Psoas muscle (tissue), 8 donors: ENCODE measurements around the gene AKAP4. TPM values are rescaled to one million over a fixed set of nuclear protein-coding genes. Genes with fewer than 3 reads are reported as not detected.

Experiments
- ATAC-seq, 4 donors: fragments of 200-7000 bp; cut with Tn5 transposase; one replicate each; pipeline ENCODE4 v1.9.1; 2020; ENCODE audit warnings: moderate library complexity in 3 of 4, mild to moderate bottlenecking in 2 of 4
- DNase-seq, 2 donors: peaks; one replicate each; pipeline ENCODE4 v3.0.0-alpha.2; 2020
- H3K27ac ChIP-seq: fragments of 200-600 bp; one replicate; pipeline ENCODE4 v1.8.0; 2022
- H3K27me3 ChIP-seq, 3 donors: fragments of 200-600 bp in 1 of 3; one replicate each; pipeline versions ENCODE4 v1.6.1 to v1.8.0; 2013 to 2022; ENCODE audit warnings: low read length in 2 of 3, mild to moderate bottlenecking in 2 of 3, moderate library complexity in 1 of 3; ENCODE audit not compliant: insufficient read depth in 3 of 3
- H3K36me3 ChIP-seq, 2 donors: fragments of 200-600 bp in 1 of 2; one replicate each; pipeline versions ENCODE4 v1.6.1 to v1.8.0; 2013 to 2022; ENCODE audit warnings: low read depth in 1 of 2, mild to moderate bottlenecking in 1 of 2, moderate library complexity in 1 of 2; ENCODE audit not compliant: insufficient read depth in 1 of 2
- H3K4me1 ChIP-seq: fragments of 200-600 bp; one replicate; pipeline ENCODE4 v1.8.0; 2022
- H3K4me3 ChIP-seq: fragments of 200-600 bp; one replicate; pipeline ENCODE4 v1.8.0; 2022; ENCODE audit warnings: mild to moderate bottlenecking
- H3K9me3 ChIP-seq: fragments of 200-600 bp; one replicate; pipeline ENCODE4 v1.8.0; 2022
- CTCF ChIP-seq: fragments of 200-600 bp; IDR thresholded peaks from one replicate; pipeline ENCODE4 v1.8.0; 2022; ENCODE audit warnings: antibody characterized with exemption
- WGBS, 3 donors: extraction: QIAGEN DNeasy Blood & Tissue Kit; methylation state at CpG; one replicate each; pipeline versions ENCODE4 v1.1.6 to v1.1.7; 2013; 5-methylcytosine and 5-hydroxymethylcytosine counted together
- intact Hi-C, 2 donors: fragments of 100-400 bp; cut with DNase I; formaldehyde crosslinking; loops; one replicate each; pipeline versions ENCODE4 v1.11.0 to v1.14.2; 2022
- polyA plus RNA-seq, 3 donors: library from polyadenylated mRNA; stranded (reverse); fragments of 200-250 nt; gene quantifications; one replicate each; pipeline ENCODE4 v1.2.3, GENCODE V29; 2013
- total RNA-seq, 4 donors: library from RNA; stranded (reverse); fragmentation: NEBNext Ultra II Directional in 2 of 4; extraction: Animal tissue kit (Norgen Biotek cat#: 25700) in 2 of 4; gene quantifications; one replicate each; pipeline versions ENCODE4 v1.2.1 to v1.2.4, GENCODE V29; 2021 to 2023
- donor health status: healthy with polysubstance abuse.
- donor health status: DM: no; HTN: no; CAD: no; lungs with moderate emphysema.
- donor health status: Bipolar disorder and iron deficiency.
- donor health status: healthy.
- donor health status: DM: yes; HTN: yes; CAD: no.
- donor health status: DM: no; HTN: no; CAD: no.
- donor health status: DM: no; HTN: no; CAD: no.
- donor health status: DM: yes; HTN: yes; CAD: no.

The AKAP4 gene
- total and polyA plus RNA-seq, 7 donors = not detected

GRCh38 chrX:50152456-50152855 is 48.4 kb downstream of the AKAP4 start:
- WGBS, 3 donors = 48 to 72% (median 72%) methylated on average over 2 of the region's 2 CpGs
- ATAC-seq (no peak), DNase-seq (no peak)
- TF ChIP-seq CTCF = no peak
- Histone ChIP-seq H3K9me3 (no peaks in the 10 kb centered on the region), H3K36me3 (no peaks in the 10 kb centered on the region), H3K4me1 (no peaks in the 10 kb centered on the region), H3K27ac (no peak overlapping the region), H3K27me3 (peaks cover 0 to 3% (median 0%) of the 10 kb centered on the region in 3 donors), H3K4me3 (no peak overlapping the region)
- intact Hi-C loops = no loop called here

- Histone ChIP-seq H3K27me3 (peaks cover 0 to 7% (median 0%) of the 10 kb centered on the region in 3 donors), H3K27ac (no peak overlapping the region), H3K4me3 (no peak overlapping the region), H3K36me3 (no peaks in the 10 kb centered on the region), H3K9me3 (no peaks in the 10 kb centered on the region), H3K4me1 (no peaks in the 10 kb centered on the region)
- no peak for TF ChIP-seq CTCF
- no peak for ATAC-seq
- 75 to 92% (median 78%) methylated on average over 7 of the region's 7 CpGs for WGBS, 3 donors
- no peak for DNase-seq
- intact Hi-C loops = no loop called here
Observed at GRCh38 chrX:50147972-50148371, 52.8 kb downstream of the AKAP4 start.

Other genes starting within 250 kb of the AKAP4 start
- 1 to 10 TPM in 1 of 4 donors, under 1 TPM in 3; 0.25 to 1.1 (median 0.37) TPM for gene CCNB3, start 3.8 kb upstream of the AKAP4 start, total RNA-seq
- gene CCNB3, start 3.8 kb upstream of the AKAP4 start, polyA plus RNA-seq = 1 to 10 TPM in 1 of 3 donors, under 1 TPM in 2; 0.11 to 1.4 (median 0.23) TPM